Bronchial epithelial cell (primary cell): Measurements from ENCODE around the gene UBTD1. TPM values are rescaled to one million over a fixed set of nuclear protein-coding genes. Genes with fewer than 3 reads are reported as not detected.
"Not testable (repeated sequence)": the region's sequence is repeated elsewhere in the genome, so short reads cannot be mapped to it uniquely, and the experiment has no call there.

ENCODE experiments used
- DNase-seq: peaks from one replicate; pipeline ENCODE4 v3.0.0-alpha.2; 2010; ENCODE audit warnings: low read depth
- FAIRE-seq: peaks from 2 replicates; lab custom pipeline; 2011; peaks lifted over from hg19 to GRCh38; lab: Jason Lieb, UNC
- H3K27me3 ChIP-seq: 2 replicates; pipeline ENCODE4 v1.5.1; 2011; ENCODE audit warnings: low read length; ENCODE audit not compliant: control insufficient read depth, insufficient read depth
- H3K36me3 ChIP-seq: 2 replicates; pipeline ENCODE4 v1.5.1; 2011; ENCODE audit warnings: low read length; ENCODE audit not compliant: control insufficient read depth, insufficient read depth
- H3K4me3 ChIP-seq: 2 replicates; pipeline ENCODE4 v1.5.1; 2011; ENCODE audit warnings: mild to moderate bottlenecking, low read depth, low read length, control low read depth
- CTCF ChIP-seq: IDR thresholded peaks from 2 replicates; pipeline ENCODE4 v1.5.1; 2011; ENCODE audit warnings: mild to moderate bottlenecking, moderate library complexity, low read length, control low read depth, inconsistent platforms; ENCODE audit not compliant: insufficient read depth, severe bottlenecking
- total RNA-seq: library from RNA; depleted of rRNA; stranded (reverse); fragments of >200 nt; gene quantifications from 2 replicates; pipeline ENCODE4 v1.2.1, GENCODE V29; 2014

The UBTD1 gene
- total RNA-seq, 1 donor from 2014 or later, result 11.1 TPM

GRCh38 chr10:97553575-97554031, 54.9 kb downstream of the UBTD1 start:
- no peaks in the 10 kb centered on the region for H3K36me3 ChIP-seq
- FAIRE-seq (no peak), DNase-seq (peak; percentile 72)
- peak; percentile 94 for TF ChIP-seq CTCF
- no peaks in the 10 kb centered on the region for H3K27me3 ChIP-seq
- H3K4me3 ChIP-seq, result no peak overlapping the region

GRCh38 chr10:97554336-97554735, 55.6 kb downstream of the UBTD1 start:
- H3K36me3 ChIP-seq, FAIRE-seq, H3K4me3 ChIP-seq, DNase-seq, H3K27me3 ChIP-seq: not testable (repeated sequence)

- H3K36me3 ChIP-seq, H3K4me3 ChIP-seq, FAIRE-seq, DNase-seq, H3K27me3 ChIP-seq: not testable (repeated sequence)
These were observed 56.8 kb downstream of the UBTD1 start for GRCh38 chr10:97555541-97555940.

GRCh38 chr10:97560731-97561381, 62.1 kb downstream of the UBTD1 start:
- H3K27me3 ChIP-seq, H3K36me3 ChIP-seq, H3K4me3 ChIP-seq, FAIRE-seq, DNase-seq: not testable (repeated sequence)

GRCh38 chr10:97561386-97562077, 62.8 kb downstream of the UBTD1 start:
- not testable (repeated sequence) for H3K36me3 ChIP-seq, H3K27me3 ChIP-seq, H3K4me3 ChIP-seq, DNase-seq, FAIRE-seq

- not testable (repeated sequence) for FAIRE-seq, H3K36me3 ChIP-seq, H3K27me3 ChIP-seq, H3K4me3 ChIP-seq, DNase-seq
These were observed 63.6 kb downstream of the UBTD1 start for GRCh38 chr10:97562329-97562728.

- no peak for DNase-seq
- H3K27me3 ChIP-seq, result no peaks in the 10 kb centered on the region
- TF ChIP-seq CTCF, result no peak
- peaks cover 1% of the 10 kb centered on the region for H3K36me3 ChIP-seq
- H3K4me3 ChIP-seq, result no peak overlapping the region
- FAIRE-seq, result no peak
These were observed 64.6 kb downstream of the UBTD1 start for GRCh38 chr10:97563337-97563736.

GRCh38 chr10:97564776-97565175, 66.1 kb downstream of the UBTD1 start:
- DNase-seq, result no peak
- H3K27me3 ChIP-seq, result no peaks in the 10 kb centered on the region
- peaks cover 1% of the 10 kb centered on the region for H3K36me3 ChIP-seq
- FAIRE-seq, result no peak
- no peak for TF ChIP-seq CTCF
- H3K4me3 ChIP-seq, result no peak overlapping the region
